Psoas muscle (tissue), 8 donors: Measurements from ENCODE around the gene ADGRB2. TPM values are rescaled to one million over a fixed set of nuclear protein-coding genes. Genes with fewer than 3 reads are reported as not detected.

ENCODE experiments used
- ATAC-seq, 4 donors: fragments of 200-7000 bp; cut with Tn5 transposase; one replicate each; pipeline ENCODE4 v1.9.1; 2020; ENCODE audit warnings: moderate library complexity in 3 of 4, mild to moderate bottlenecking in 2 of 4
- DNase-seq, 2 donors: peaks; one replicate each; pipeline ENCODE4 v3.0.0-alpha.2; 2020
- H3K27ac ChIP-seq: fragments of 200-600 bp; one replicate; pipeline ENCODE4 v1.8.0; 2022
- H3K27me3 ChIP-seq, 3 donors: fragments of 200-600 bp in 1 of 3; one replicate each; pipeline versions ENCODE4 v1.6.1 to v1.8.0; 2013 to 2022; ENCODE audit warnings: low read length in 2 of 3, mild to moderate bottlenecking in 2 of 3, moderate library complexity in 1 of 3; ENCODE audit not compliant: insufficient read depth in 3 of 3
- H3K36me3 ChIP-seq, 2 donors: fragments of 200-600 bp in 1 of 2; one replicate each; pipeline versions ENCODE4 v1.6.1 to v1.8.0; 2013 to 2022; ENCODE audit warnings: low read depth in 1 of 2, mild to moderate bottlenecking in 1 of 2, moderate library complexity in 1 of 2; ENCODE audit not compliant: insufficient read depth in 1 of 2
- H3K4me1 ChIP-seq: fragments of 200-600 bp; one replicate; pipeline ENCODE4 v1.8.0; 2022
- H3K4me3 ChIP-seq: fragments of 200-600 bp; one replicate; pipeline ENCODE4 v1.8.0; 2022; ENCODE audit warnings: mild to moderate bottlenecking
- H3K9me3 ChIP-seq: fragments of 200-600 bp; one replicate; pipeline ENCODE4 v1.8.0; 2022
- CTCF ChIP-seq: fragments of 200-600 bp; IDR thresholded peaks from one replicate; pipeline ENCODE4 v1.8.0; 2022; ENCODE audit warnings: antibody characterized with exemption
- WGBS, 3 donors: extraction: QIAGEN DNeasy Blood & Tissue Kit; methylation state at CpG; one replicate each; pipeline versions ENCODE4 v1.1.6 to v1.1.7; 2013; 5-methylcytosine and 5-hydroxymethylcytosine counted together
- intact Hi-C, 2 donors: fragments of 100-400 bp; cut with DNase I; formaldehyde crosslinking; loops; one replicate each; pipeline versions ENCODE4 v1.11.0 to v1.14.2; 2022
- polyA plus RNA-seq, 3 donors: library from polyadenylated mRNA; stranded (reverse); fragments of 200-250 nt; gene quantifications; one replicate each; pipeline ENCODE4 v1.2.3, GENCODE V29; 2013
- total RNA-seq, 4 donors: library from RNA; stranded (reverse); fragmentation: NEBNext Ultra II Directional in 2 of 4; extraction: Animal tissue kit (Norgen Biotek cat#: 25700) in 2 of 4; gene quantifications; one replicate each; pipeline versions ENCODE4 v1.2.1 to v1.2.4, GENCODE V29; 2021 to 2023
- donor health status: healthy with polysubstance abuse.
- donor health status: DM: no; HTN: no; CAD: no; lungs with moderate emphysema.
- donor health status: Bipolar disorder and iron deficiency.
- donor health status: healthy.
- donor health status: DM: yes; HTN: yes; CAD: no.
- donor health status: DM: no; HTN: no; CAD: no.
- donor health status: DM: no; HTN: no; CAD: no.
- donor health status: DM: yes; HTN: yes; CAD: no.

Gene ADGRB2
- total and polyA plus RNA-seq, 7 donors, result 0.44 to 1.8 (median 0.73) TPM

GRCh38 chr1:31790641-31791091, 26.5 kb upstream of the ADGRB2 start:
- Histone ChIP-seq H3K9me3 (no peaks in the 10 kb centered on the region), H3K27ac (no peak overlapping the region), H3K4me1 (peaks cover 4% of the 10 kb centered on the region), H3K4me3 (no peak overlapping the region), H3K36me3 (no peaks in the 10 kb centered on the region), H3K27me3 (no peaks in the 10 kb centered on the region)
- intact Hi-C loops, result loop anchor here in 1 of 2 donors (10.0 kb wide), 1 partner anchor 174 kb away; no protein-coding TSS in a partner anchor
- DNase-seq, result peak in 1 of 2 donors; percentile 42
- no peak for TF ChIP-seq CTCF
- WGBS, 3 donors, result 89 to 91% (median 90%) methylated on average over 11 of the region's 11 CpGs
- no peak for ATAC-seq

- no peaks in the 10 kb centered on the region for H3K27me3 ChIP-seq
- no peak overlapping the region for H3K27ac ChIP-seq
- no peak for TF ChIP-seq CTCF
- ATAC-seq (no peak), DNase-seq (peak in 1 of 2 donors; percentile 12)
- no peaks in the 10 kb centered on the region for H3K9me3 ChIP-seq
- H3K36me3 ChIP-seq, result no peaks in the 10 kb centered on the region
- no peak overlapping the region for H3K4me3 ChIP-seq
- peaks cover 4% of the 10 kb centered on the region for H3K4me1 ChIP-seq
- intact Hi-C loops, result loop anchor here in 1 of 2 donors (10.0 kb wide), 1 partner anchor 175 kb away; no protein-coding TSS in a partner anchor
- 80 to 83% (median 83%) methylated on average over 3 of the region's 3 CpGs for WGBS, 3 donors
Measured at GRCh38 chr1:31790140-31790539, 26.0 kb upstream of the ADGRB2 start.

GRCh38 chr1:31789259-31790065, 25.3 kb upstream of the ADGRB2 start:
- H3K4me1 ChIP-seq, result peaks cover 4% of the 10 kb centered on the region
- intact Hi-C loops, result loop anchor here (1.0 to 10.0 kb wide), 7 partner anchors 27 to 227 kb away; no protein-coding TSS in a partner anchor
- H3K4me3 ChIP-seq, result peak overlapping the region; percentile 78
- no peaks in the 10 kb centered on the region for H3K36me3 ChIP-seq
- 8 to 17% (median 12%) methylated on average over 21 to 26 of the region's 26 CpGs for WGBS, 3 donors
- ATAC-seq, result peak; percentile 91 to 96 (median 94)
- H3K27ac ChIP-seq, result no peak overlapping the region
- no peaks in the 10 kb centered on the region for H3K27me3 ChIP-seq
- DNase-seq, result peak; percentile 95 to 97
- H3K9me3 ChIP-seq, result no peaks in the 10 kb centered on the region
- peak; percentile 78 for TF ChIP-seq CTCF

GRCh38 chr1:31788825-31789256, 24.7 kb upstream of the ADGRB2 start:
- DNase-seq (no peak), ATAC-seq (peak; percentile 19 to 55 (median 38))
- no peak for TF ChIP-seq CTCF
- Histone ChIP-seq H3K9me3 (no peaks in the 10 kb centered on the region), H3K4me3 (peak overlapping the region; percentile 78), H3K4me1 (peaks cover 4% of the 10 kb centered on the region), H3K27me3 (no peaks in the 10 kb centered on the region), H3K36me3 (no peaks in the 10 kb centered on the region), H3K27ac (peak overlapping the region; percentile 56)
- intact Hi-C loops, result loop anchor here (1.0 to 10.0 kb wide), 6 partner anchors 26 to 227 kb away; no protein-coding TSS in a partner anchor
- WGBS, 3 donors, result 0 to 1% (median 1%) methylated on average over 22 of the region's 22 CpGs
